HG03196 (cell line): Measurements from ENCODE around the gene SLC16A10.

Experiments
- ATAC-seq: cut with Tn5 transposase; IDR thresholded peaks from one replicate; pipeline ENCODE4 v1.9.1; 2021; ENCODE audit not compliant: unreplicated experiment

The SLC16A10 gene

DNA sequence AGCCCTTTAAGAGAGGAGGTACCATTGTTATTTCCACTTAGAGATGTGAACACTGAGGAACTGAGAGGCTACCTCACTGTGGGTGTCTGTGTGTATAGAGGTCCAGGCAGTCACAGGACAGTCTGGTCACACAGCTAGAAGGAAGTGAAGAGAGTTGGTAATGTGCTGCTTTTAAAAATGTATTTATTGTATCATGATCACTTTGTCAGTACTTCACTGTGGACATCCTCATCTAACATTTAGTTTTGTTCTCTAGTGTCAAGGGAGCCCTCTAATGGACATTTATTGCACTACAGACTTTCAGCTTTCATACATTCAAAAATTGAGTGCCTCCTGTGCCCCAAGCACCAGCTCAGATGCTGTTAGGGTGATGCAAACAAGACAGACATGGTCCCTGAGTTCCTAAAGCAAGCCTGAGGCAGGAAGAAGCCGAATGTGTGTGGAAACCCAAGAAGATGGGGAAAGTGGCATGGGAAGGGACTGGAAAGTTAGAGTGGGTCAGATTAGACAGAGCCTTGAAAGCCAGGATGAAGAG is 123.0 kb downstream of the SLC16A10 start:
- ATAC-seq: no peak

DNA sequence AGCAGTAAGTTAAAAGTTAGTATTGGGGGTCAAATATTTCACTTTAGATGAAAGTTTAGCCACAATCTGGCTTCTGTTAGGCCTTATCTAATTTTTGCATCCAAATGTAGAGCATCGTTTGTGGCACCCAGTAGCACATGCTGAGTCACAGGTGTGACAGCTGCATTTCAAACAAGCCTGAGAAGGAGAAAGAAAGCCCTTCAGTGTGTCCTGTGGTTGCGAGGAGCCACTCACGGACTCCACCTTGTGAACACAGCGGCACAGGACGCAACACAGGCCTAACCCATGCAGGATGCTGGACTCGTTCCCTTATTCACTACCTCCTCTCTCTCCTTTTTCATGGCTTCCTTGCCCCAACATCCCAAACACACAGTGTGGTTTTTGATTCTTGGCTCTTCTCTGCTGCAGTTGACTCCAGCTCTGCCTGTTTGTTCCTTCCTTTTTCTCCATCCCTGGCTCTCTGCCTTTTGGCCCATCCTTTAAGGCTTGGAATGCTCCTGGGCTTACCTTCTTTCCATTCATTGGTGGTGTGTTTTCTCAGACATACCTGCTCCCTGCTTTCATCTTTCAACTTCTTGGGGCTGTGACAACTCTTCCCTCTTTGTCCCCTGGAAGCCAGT is 124.2 kb downstream of the SLC16A10 start:
- no peak for ATAC-seq

DNA sequence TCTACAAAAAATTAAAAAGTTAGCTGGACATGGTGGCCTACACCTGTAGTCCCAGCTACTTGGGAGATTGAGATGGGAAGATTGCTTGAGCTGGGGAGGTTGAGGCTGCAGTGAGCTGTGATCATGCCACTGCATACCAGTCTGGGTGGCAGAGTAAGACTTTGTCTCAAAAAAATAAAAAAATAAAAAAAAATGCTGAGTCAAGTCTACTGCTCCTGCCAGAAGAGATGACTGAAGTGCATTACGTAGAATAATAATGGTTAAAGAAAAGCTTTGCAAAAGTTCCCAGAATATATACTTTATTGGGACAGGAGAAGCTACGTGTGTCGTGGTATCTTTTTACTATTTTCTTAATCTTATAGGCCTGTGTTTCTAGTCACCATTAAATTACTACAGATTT is 125.3 kb downstream of the SLC16A10 start:
- ATAC-seq: no peak

DNA sequence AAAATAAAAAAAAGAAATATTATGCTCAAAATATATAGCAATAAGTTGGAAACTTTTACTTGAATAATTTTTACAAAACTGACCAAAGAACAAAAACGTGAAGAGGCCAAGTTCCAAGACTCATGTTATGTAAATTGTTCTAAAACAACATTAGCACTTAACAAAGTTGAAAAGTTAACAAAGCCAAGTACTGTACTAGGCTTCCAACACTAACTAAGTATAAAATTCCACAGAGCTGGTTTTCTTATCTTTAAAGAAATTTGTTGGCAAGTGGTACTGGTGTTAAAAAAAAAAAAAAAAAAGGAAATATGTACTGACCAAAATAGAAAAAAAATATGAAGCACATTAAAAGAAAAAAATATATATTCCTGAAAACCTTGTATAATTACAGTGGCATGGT is 127.8 kb downstream of the SLC16A10 start:
- no peak for ATAC-seq

DNA sequence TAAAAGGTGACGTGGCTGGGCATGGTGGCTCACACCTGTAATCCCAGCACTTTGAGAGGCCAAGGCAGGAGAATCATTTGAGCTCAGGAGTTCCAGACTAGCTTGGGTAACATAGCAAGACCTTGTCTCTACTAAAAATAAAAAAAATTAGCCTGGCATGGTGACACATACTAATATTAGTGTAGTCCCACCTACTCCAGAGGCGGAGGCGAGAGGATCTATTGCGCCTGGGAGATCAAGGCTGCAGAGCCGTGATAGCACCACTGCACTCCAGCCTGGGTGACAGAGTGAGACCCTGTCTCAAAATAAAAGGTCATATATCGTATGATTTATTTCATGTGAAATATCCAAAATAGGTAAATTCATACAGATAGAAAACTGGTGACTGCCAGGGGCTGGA is 132.5 kb downstream of the SLC16A10 start:
- ATAC-seq: no peak

DNA sequence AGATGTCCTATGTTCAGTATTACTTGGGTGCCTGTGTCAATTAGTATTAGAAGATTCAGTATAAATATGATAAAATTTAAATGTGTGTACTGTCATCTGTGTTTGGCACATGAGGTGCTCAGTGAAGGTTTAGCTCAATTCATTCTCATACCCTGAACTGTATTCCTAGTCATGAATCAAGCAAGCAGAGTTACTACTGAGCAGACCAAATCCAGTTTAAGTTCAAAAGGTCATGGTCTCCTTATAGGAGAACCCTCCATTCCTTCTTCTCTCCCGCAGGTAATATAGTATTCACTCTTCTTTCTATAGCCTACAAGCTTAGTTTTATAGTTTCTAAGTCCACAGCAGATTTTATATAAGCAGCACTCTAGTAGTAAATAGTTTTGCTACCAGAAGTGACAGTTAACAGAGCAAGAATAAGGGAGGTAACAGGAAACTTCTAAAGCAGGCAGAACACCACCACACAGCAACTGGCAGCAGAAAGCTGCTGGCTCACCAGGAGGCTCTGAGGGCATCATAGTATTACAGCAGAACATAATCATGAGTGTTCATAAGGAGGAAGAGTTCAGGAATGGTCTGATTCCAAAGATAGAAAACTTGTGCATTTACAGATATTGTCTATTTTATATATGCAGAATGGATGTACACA is 133.2 kb downstream of the SLC16A10 start:
- no peak for ATAC-seq

DNA sequence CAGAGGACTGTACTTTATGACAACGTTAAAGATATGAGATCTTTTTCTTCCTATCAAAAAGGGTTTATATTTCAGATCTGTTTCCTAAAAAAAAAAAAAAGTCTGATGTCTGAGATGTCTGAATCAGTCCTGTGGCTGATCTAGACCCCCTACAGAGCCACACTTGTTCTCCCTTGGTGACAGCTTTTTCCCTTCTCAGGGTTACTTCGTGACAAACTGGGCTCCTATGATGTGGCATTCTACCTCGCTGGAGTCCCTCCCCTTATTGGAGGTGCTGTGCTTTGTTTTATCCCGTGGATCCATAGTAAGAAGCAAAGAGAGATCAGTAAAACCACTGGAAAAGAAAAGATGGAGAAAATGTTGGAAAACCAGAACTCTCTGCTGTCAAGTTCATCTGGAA is 134.5 kb downstream of the SLC16A10 start:
- ATAC-seq: no peak

DNA sequence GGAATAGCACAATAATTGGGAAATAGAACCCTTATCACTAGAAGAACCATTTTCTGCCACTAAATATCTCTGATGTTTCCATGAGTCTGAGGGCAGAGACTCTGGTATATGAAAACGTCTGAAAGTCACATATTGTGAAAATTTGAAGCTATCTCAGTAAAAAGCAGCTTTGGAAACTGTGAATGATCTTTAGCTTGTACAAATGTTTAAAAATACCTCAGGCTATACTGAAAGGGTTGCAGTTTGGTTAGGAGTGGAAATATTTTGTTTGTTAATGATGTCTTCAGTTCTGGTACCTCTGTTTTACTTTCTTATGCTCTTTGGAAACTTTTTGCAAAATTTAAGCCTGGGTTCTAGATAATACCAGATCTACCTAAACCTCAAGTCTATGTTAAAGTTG is 135.0 kb downstream of the SLC16A10 start:
- ATAC-seq: no peak

DNA sequence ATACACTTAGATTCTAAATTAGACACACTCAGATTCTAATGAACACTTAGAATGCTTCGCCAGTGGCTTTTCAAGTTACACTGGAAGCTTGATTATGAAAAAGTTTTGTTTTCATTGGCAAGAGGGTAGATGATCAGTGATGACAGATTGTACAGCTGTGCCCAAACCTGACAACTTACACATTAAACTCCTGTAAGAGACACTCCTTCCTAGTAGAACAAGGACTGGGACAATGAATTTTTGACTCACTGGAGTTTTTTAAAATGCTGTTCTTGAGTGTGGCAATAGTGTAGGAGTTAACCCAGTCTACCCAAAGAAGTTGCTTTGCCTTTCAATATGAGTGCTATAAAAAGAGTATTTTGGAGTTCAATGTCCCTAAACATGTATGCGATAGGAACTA is 140.8 kb downstream of the SLC16A10 start:
- no peak for ATAC-seq

DNA sequence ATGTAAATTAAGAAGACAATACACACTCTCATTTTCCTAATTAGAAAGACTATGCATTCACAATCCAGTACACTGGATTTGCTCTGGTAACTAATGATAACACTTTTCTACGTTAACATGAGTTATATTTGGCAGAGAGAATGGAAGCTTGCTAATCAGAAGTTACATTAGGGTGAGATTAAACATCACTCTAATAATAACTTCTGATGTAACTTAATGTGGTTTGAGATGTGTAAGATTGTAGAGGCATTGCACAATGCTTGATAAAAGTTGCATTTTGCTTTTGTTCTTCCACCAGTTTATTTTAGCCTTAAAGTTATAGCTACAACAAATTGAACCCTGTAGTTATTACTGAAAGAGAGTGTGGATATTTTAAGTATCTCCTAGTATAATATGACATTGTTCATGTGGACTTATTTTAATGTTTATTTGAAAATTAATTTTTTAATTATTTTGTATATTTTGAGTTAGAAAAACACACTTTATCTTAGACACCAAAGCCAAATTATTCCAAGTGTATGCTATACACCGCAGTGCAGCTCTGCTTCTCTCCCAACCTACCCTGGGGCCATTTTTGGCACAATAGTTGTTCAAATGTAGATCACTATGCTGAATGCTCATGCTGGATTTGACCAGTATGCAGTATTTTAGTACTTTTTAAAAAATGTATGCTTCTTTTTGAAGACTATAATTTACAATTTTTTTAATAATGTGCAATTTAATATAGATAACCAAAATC is 143.2 kb downstream of the SLC16A10 start:
- ATAC-seq: no peak

DNA sequence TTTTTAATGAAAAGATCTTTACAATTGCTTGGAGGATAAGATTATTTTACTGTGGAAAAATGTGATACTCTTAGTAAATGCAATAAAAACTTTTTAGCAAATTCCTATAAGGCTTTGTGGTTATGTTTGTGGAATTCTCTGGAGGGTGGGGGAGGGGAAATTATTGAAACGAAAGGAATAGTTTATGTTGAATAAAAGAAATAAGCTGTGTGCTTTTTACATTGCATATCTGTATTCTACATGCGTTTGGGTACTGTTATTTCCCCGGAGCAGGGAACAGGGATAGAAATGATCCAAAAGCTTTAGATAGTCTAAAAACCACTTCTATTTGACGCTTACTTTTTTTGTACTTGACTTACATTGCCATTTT is 143.8 kb downstream of the SLC16A10 start:
- ATAC-seq: no peak

DNA sequence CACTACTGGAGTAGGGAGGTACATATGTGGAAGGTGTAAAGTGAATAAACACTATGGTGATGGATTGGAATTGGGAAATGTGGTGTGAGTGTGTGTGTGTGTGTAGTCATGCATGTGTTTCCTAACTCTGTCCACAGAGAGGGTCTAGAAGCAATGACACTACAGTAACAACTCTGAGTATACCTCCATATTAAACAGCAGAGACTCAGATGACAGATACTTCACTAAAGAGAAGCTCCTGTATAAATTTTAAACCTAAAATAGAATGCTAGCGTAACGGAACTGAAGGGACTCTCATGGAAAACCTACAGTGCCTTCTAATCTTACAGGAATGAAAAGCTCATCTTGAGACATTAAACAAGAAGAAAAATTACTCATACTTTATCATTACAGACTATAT is 150.5 kb downstream of the SLC16A10 start:
- no peak for ATAC-seq

DNA sequence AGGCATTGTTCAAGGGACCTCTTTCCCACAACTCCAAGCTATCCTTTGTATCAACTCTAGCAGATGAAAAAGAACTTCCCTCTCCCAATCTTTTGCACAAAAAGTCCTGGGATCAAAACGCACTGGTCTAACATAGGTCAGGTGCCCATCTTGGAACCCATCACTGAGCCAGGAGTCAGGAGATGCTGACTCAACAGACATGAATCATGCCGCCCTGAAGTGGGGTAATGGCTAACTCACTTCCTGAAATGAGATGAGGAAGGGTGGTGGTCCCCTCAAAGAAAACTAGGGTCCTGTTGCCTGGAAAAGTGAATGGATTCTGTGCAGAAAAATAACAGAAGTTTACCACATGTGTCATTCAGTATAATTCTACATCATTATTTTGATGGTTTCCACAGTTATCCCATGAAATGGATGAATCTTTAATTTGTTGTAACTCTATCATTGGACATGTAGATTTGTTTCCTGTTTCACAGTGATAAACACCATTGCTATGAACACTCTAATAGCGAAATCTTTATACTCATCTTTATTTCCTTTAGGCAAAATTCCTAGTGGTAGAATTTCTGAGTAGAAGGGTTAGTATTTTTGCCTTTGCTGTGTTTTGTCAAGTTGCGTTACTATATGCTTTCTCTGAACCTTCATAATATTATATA is 151.3 kb downstream of the SLC16A10 start:
- no peak for ATAC-seq

DNA sequence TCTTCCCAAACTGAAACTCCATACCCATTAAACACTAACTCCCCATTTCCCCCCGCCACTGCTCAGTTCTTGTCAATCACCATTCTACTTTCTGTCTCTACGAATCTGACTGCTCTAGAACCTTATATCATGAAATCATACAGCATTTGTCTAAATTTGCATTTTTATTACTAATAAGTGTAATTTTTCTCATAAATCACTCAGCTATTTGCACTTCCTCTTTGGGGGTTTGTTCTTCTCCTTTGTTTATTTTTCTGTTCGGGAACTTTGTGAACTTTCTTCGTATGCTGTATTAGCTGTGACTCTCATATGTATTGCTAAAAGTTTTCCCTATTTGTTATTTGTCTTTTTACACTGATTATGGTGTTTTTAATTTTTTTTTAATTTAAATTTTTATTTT is 152.2 kb downstream of the SLC16A10 start:
- no peak for ATAC-seq

DNA sequence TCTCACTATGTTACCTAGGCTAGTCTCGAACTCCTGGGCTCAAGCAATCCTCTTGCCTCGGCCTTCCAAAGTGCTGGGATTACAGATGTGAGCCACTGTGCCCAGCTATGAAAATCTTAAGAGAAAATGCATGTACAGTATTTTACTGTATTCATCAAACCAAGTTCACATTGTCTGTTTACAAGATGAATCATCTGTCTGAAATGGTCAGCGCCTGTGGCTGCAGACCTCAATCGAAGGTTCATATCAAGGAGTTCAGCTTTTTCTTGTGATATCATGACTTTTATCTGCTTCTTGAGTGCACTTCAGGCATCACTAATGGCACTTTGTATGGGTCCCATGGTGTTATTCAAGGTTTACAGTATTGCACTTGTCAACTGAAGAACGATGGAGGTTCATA is 155.1 kb downstream of the SLC16A10 start:
- no peak for ATAC-seq

DNA sequence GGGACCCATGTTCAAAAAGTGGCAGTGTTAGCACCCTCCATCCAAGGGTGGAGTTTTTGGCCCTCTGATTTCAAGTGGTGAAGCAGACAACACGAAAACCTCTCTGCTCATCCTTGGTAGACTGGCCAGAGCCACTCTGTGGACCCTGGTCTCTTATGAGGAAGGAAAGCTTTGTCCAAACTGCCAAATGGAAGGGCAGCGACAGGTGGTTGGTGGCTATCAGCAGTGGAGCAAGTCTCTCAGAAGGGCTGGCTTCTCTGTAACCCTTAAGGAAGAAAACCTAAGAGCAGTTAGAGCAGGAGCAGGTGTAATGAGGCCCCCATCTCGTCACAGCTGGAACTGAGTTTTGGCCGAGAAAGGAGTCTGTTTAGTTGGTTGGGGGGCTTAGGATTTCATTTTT is 155.8 kb downstream of the SLC16A10 start:
- no peak for ATAC-seq

DNA sequence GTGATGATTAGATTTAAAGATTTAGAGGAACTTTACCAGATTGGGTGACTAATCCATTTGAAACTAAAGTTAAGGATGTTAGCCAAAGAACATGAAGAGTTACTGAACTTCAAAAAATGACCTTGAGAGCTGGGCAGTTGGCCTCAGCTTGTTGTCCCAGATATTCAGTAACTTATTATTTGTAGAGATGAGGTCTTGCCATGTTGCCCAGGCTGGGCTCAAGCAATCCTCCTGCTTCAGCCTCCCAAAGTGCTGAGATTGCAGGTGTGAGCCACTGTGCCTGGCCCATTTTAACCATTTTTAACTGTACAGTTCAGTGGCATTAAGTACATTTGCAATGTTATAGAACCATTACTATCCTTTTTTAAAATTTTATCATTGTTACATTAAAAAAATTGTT is 161.5 kb downstream of the SLC16A10 start:
- no peak for ATAC-seq

DNA sequence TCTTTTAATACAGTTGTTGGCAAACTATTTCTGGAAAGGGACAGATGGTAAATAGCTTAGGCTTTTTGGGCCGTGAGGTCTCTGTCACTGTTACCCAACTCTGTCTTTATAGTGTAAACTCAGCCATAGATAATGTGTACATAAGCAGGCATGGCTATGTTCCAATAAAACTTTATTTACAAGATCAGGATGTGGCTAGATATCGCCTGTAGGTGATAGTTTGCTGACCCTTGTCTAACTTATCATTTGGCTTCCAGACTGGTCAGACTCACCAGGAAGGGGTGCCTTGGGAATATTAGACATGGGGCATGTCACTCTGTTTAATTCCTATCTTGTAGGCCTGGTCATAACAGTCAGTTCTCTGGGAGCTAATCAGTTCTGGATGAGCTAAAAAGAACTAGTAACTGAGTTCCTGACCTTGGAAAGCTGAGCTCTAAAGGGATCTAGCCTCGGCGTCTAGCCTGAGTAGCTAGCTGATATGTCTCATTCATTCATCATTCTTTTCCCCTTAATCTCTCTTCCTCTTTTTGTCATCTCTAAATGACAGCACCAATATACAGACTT is 163.6 kb downstream of the SLC16A10 start:
- no peak for ATAC-seq

DNA sequence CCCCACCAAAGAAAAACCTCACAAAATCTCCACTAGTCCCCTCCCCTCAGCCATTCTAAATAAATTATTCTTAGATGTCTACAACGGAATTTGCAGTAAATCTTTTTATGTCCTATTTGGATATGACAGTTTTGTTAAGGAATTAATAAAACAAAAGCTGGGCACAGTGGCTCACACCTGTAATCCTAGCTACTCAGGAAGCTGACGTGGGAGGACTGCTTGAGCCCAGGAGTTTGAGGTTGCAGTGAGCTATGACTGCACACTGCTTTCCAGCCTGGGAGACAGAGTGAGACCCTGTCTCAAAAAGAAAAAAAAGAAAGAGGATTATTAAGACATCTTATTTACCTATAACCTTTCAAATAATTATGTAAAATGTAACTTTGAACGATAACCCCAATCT is 165.4 kb downstream of the SLC16A10 start:
- no peak for ATAC-seq

DNA sequence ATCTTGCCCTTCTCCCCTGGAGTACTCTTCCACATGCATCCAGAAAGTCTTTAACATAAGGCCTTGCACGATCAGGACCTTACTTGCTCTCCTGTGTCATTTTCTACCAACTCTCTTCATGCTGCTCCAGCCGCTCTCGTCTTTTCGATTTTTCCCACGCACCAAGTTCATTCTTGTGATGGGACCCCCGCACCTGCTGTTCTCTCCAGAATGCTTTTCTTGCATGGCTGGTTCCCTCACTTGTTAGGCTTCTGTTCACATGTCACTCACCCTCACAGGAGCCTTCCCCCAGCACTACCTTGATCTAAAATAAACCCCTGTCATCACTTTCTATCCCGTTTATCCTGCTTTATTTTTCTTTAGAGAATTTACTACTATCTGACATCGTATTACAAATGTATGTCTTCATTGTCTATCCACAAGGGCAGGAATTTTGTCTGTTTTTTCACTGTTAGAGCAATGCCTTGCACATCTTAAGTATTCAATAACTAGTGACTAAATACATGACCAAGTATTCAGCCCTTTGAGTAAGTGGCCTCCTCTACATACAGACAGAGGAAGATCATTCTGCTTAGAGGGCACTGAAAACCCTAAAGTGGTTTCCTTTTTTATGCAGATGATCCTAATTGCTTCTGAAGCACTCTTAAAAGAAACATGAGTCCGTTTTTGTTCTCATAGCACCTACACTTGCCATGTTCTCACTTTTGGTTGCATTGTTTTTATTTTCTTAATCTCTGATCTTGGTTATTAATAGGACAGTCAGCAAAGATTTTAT is 166.9 kb downstream of the SLC16A10 start:
- no peak for ATAC-seq

DNA sequence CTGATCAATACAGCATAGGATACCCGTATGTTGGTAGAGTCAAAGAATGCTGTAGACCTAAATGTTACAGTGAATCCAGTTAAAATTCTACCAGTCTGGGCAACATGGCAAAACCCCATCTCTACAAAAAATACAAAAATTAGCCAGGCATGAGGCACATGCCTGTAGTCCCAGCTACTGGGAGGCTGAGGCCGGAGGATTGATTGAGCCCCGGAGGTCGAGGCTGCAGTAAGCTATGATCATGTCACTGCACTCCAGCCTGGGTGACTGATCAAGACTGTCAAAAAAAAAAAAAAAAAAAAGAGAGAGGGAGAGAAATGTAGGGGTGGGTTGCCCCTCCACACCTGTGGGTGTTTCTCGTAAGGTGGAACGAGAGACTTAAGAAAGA is 167.5 kb downstream of the SLC16A10 start:
- no peak for ATAC-seq
